LoVo (cell line): ENCODE results near the gene SYNPO2.

Source experiments
- DNase-seq: peaks from one replicate; pipeline ENCODE4 v3.0.0-alpha.2; 2016; ENCODE audit warnings: low spot score

SYNPO2 gene

DNA sequence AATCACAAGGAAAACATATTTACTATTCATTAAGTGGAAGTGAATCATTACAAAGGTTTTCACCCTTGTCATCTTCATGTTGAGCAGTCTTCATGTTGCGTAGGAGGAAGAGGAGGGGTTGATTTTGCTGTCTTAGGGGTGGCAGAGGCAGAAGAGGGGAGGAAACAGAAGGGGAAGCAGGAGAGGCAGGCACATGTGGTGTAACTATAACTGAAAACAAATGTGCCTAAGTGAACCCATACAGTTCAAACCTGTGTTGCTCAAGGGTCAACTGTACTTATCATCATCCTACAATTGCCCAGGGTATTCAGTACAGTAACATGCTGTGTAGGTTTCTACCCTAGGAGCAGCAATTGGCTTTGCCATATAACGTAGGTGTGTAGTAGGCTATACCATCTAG, 47.2 kb downstream of the SYNPO2 start:
- no peak for DNase-seq

DNA sequence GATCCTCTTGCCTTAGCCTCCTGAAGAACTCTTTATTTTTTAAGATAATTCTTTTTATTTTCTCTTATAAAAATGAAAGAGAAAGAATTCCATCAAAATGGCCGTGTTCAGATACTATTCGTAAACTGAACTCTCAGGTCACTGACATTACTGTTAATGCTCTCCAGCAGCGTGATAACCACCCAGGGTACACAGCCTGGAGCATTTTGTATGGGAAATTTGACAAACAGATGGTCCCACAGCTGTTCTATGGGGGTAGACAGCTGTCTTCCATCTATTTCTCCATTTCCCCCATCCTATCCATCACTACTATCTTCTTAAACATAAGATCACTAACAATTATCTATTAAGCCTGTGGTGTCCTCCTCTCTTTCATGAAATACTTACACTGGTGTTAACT, 47.8 kb downstream of the SYNPO2 start:
- DNase-seq = no peak

GRCh38 chr4:118939169-118939783, 50.6 kb downstream of the SYNPO2 start:
- no peak for DNase-seq

DNA sequence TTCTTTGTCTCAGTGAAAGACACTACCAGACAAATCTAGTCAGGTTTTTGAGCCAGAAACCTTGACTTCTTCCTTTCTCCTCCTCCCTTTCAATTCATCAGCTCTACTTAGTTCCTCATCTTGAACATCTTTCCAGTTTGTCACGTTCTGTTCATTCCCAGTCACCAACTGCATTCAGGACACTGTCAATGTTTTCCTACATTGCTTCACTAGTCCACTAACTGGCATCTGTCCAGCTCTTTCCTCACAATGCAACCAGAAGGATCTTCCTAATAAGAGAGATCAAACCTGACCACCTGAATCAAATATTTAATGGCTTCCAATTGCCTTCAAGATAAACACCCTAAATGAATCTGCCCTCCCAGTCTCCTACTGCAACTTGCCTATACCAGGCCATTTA, 52.5 kb downstream of the SYNPO2 start:
- DNase-seq = no peak

- no peak for DNase-seq
Measured at GRCh38 chr4:118941799-118942198, 53.1 kb downstream of the SYNPO2 start.

- DNase-seq = peak; percentile 38
Measured at GRCh38 chr4:118942465-118942864, 53.8 kb downstream of the SYNPO2 start.

- DNase-seq = no peak
Measured at GRCh38 chr4:118947095-118947494, 58.4 kb downstream of the SYNPO2 start.

DNA sequence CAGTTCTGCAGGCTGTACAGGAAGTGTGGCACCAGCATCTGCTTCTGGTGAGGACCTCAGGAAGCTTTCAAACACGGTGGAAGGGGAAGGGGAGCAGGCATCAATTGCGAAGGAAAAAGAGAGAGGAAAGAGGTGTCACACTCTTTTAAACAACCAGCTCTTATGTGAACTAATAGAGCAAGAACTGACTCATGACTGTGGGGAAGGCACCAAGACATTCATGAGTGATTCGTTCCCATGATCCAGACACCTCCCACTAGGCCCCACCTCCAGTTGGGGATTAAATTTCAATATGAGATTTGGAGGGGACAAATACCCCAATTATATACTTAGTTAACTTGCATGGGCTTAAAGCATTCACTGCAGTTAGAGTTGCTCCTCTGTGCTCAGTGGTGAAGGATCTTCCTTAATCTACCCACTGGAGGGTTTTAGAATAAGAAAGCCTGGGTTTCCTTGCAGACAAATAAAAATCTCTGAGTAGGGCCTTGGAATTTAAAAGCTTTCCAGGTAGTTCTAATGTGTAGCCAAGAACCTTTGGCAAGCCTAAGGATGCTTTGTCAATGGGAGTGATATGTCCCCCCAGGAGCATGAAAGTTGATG, 60.0 kb downstream of the SYNPO2 start:
- no peak for DNase-seq

DNA sequence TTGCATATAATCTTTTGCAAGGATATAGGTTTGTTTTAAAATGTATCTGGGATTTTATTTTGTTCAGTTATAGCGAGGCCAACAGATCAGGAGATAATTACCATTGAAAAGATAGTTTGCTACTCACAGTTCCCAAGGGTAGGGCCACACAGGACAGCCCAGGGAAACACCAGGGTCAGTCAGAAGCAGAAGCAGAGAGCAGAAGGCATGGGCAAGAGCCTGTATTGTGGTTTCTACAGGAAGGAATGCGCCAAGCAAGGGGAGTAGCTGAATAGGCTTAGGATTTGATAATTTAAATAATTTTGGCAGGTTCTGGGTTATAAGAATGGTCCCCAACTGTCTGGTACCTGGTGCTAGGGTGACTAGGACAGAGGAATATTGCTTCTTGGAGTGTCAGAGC, 61.6 kb downstream of the SYNPO2 start:
- DNase-seq = no peak

GRCh38 chr4:118950929-118951570, 62.4 kb downstream of the SYNPO2 start:
- DNase-seq = no peak

DNA sequence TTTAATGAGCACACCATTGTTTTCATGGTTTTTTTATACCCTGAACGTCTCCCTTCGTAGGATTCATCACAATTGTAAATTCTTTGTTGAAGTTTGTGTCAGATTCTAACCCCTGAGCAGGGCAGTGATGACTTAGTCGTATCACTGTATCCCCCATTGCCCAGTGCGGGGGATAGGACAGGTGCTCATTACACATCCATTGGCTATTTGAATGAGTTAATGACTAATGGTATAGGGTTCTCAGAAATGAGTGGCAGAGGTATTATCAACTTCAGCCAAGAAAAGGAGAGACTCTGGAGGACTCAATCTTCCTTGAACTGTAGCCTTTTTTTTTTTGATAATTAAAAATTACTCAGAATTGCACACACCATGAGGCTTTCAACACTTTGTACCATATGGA, 64.6 kb downstream of the SYNPO2 start:
- DNase-seq = no peak

GRCh38 chr4:118954246-118954645, 65.6 kb downstream of the SYNPO2 start:
- DNase-seq = no peak

DNA sequence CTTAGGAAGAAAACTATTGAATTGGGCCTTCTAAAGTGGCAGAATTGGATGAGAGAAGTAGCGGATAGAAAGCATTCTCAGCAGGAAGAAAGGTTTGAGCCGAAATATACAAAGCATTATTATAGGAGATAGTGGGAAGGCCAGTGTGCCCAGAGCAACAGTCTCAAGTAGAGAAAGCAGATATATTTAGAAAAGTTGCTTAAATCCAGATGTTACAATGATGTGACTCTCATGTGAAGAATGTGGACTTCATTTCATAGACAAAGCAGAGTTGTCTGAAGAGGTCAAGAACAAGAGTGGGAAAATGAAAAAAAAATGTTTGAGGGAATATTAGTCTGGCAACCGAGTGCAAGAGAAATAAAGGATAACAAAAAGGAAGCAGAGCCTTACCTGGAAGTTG, 66.9 kb downstream of the SYNPO2 start:
- no peak for DNase-seq

DNA sequence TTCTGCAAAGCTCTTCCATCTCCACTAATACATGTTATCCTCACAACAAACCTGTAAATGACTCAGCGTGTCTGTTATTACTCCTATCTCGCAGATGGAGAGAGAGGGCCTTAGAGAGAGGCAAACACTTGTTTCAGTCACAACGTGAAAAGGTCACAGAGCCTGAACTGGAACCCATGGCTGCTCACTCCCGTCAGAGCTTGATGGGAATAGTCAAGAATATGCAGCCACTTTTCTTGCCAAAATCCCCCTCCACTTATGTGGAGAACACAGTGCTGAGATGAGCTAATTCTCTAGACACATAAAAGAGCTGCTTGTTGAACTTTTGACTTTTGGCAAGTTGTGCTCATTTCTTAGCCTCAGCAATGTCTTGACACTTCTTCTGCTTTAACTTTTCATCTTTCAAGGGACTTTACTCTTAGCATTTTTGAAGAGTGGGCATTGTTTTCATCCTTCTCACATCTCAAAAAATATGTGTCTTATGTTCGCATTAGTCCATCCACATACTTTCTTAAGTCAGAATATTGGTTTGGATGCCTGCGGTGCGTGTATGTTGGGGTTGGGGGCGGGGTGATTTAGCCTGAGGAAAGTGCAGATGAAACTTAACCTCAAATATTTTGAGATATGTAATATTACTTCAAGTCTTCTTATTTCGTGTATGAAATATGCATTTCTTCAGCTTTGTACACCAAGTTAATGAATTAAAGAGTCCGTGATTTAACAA, 69.2 kb downstream of the SYNPO2 start:
- DNase-seq = no peak

GRCh38 chr4:118962540-118962939, 73.9 kb downstream of the SYNPO2 start:
- no peak for DNase-seq

DNA sequence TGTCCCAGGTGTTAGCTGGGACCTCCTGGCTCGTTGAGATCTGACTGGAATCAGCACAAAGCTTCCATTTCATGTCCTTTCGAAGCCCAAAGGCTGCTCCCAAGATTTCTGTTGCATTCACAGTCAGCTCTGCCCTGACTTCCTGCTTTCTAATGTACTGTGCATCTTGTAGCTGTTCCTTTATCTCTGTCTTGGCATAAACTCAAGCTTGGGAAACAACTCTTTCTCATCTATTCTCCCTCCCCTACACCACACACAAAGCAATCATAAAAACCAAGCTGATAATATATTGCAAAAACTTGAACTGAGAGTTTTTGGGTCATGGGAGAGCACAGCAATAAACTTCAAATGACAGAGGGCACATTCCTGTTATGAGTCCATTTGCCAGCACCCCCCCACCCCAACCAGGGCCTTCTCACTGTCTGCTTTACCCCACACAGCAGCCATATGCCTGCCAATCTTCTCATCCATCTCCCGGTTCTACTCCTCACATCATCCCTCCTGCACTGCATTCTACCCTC, 76.3 kb downstream of the SYNPO2 start:
- DNase-seq = no peak

GRCh38 chr4:118967393-118967792, 78.7 kb downstream of the SYNPO2 start:
- no peak for DNase-seq

GRCh38 chr4:118968005-118968404, 79.4 kb downstream of the SYNPO2 start:
- peak; percentile 24 for DNase-seq

DNA sequence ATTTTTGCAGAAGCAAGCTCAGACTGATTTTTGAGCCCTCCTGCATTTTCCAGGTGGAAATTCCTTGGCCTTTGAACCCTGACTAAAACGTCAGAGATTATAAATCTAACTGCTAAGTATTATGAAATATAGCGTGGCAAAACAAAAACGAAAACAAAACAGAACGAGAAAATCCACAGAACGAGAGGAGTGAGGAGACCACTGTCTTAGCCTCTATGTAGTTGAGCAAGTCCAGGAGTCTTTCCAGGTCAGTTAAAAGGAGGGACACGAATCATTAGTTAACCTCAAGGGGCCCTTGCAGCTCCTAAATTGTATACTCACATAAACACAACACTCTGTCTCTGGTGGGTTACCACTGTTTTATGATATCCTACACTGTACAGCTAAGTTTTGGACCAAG, 80.2 kb downstream of the SYNPO2 start:
- no peak for DNase-seq

DNA sequence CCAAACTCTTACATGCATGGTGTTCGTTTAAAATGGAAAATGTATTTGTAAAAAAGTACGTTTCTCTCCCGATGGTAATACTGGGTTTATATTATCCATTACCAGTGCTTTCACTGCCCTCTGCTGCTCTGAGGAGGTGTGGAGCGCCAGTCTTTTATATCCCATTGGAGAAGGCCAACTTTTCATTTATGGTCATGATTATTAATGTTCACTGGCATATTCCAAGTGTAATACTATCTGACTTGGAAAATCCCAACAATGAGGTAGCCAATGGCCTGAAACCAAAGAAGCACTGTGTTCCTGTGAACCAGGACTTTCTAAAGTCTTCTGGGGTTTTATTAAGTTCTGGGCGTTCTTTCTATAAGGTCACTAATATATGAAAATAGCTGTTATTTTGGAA, 80.7 kb downstream of the SYNPO2 start:
- DNase-seq = peak; percentile 31

DNA sequence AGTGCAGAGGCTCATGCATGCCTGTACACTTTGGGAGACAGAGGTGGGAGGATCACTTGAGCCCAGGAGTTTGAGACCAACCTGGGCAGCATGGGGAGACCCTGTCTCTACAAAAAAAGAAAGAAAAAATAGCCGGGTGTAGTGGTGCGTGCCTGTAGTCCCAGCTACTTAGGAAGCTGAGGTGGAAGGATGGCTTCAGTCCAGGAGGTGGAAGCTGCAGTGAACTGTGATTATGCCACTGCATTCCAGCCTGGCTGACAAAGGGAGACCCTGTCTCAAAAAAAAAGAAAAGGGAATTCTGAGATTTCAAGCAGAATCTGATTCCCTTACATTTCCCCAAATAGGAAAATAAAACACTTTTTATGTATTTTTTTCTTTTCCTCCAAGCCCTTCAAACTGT, 83.5 kb downstream of the SYNPO2 start:
- DNase-seq = no peak

DNA sequence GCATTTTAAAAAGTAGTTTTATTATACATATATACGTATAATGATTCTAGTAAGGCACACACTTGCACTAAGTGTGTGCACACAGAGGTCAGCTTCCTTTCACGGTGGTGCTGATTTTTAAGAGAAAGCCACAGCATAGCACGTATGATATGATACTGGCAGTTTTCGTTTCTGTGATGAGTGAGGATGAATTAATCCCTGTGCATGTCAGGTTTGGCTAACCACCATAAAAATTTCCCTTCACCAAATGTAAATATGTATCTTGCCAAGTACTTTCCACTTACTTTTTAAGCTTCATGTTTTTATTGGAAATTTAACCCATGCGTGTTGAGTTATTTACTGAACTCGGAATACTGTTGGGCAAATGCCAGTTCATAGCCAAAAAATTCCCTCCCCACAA, 84.6 kb downstream of the SYNPO2 start:
- no peak for DNase-seq

DNA sequence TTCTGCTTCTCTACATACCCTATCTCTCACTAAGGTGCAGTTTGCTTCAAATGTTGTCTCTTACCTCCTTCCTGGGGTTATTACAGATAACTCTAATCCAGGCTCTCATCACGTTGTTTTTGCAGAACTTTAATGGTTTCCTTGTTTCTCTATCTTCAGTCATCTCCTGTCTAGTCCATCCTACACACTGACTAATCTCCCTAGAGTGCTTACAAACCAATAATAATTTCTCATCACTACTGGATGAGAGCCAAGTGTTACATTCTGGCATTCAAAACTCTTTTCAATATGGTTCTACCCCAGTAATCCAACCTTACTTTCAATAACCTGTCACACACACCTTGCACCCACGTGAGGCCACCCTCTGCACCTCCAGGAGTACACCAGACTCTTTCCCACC, 86.1 kb downstream of the SYNPO2 start:
- DNase-seq = no peak
